Hepatocyte (in vitro differentiated cells): ENCODE results near the gene MBNL1. TPM values are rescaled to one million over a fixed set of nuclear protein-coding genes. Genes with fewer than 3 reads are reported as not detected.
A peak's percentile ranks its signal among the peaks of the same experiment; 100 is the strongest.

Experiments used
- DNase-seq: peaks from one replicate; pipeline ENCODE4 v3.0.0-alpha.2; 2016; ENCODE audit warnings: low spot score
- H2AFZ ChIP-seq: fragments of 200-600 bp; sonication (generic); 2 replicates; pipeline ENCODE4 v1.6.0; 2016; ENCODE audit warnings: antibody characterized with exemption, mild to moderate bottlenecking
- H3K27ac ChIP-seq: fragments of 200-600 bp; sonication (generic); 2 replicates; pipeline ENCODE4 v1.5.1; 2016; ENCODE audit warnings: mild to moderate bottlenecking
- H3K27me3 ChIP-seq: fragments of 200-600 bp; sonication (generic); 2 replicates; pipeline ENCODE4 v1.6.1; 2016
- H3K36me3 ChIP-seq: fragments of 200-600 bp; sonication (generic); replicated peaks from 2 replicates; pipeline ENCODE4 v1.5.1; 2016; ENCODE audit warnings: low read depth; ENCODE audit not compliant: insufficient read depth
- H3K4me1 ChIP-seq: fragments of 200-600 bp; sonication (generic); 2 replicates; pipeline ENCODE4 v1.5.1; 2016; ENCODE audit warnings: mild to moderate bottlenecking, moderate library complexity; ENCODE audit not compliant: insufficient read depth
- H3K4me2 ChIP-seq: fragments of 200-600 bp; sonication (generic); 2 replicates; pipeline ENCODE4 v1.6.0; 2016
- H3K4me3 ChIP-seq: fragments of 200-600 bp; sonication (generic); 2 replicates; pipeline ENCODE4 v1.5.1; 2016; ENCODE audit warnings: mild to moderate bottlenecking
- H3K79me2 ChIP-seq: fragments of 200-600 bp; sonication (generic); 2 replicates; pipeline ENCODE4 v1.6.0; 2017; ENCODE audit warnings: mild to moderate bottlenecking
- H3K9me2 ChIP-seq: fragments of 200-600 bp; sonication (generic); replicated peaks from 2 replicates; pipeline ENCODE4 v1.6.0; 2017; ENCODE audit warnings: mild to moderate bottlenecking; ENCODE audit not compliant: insufficient read depth
- H3K9me3 ChIP-seq: fragments of 200-600 bp; sonication (generic); 2 replicates; pipeline ENCODE4 v1.5.1; 2016; ENCODE audit warnings: low read depth, mild to moderate bottlenecking
- H4K20me1 ChIP-seq: fragments of 200-600 bp; sonication (generic); 2 replicates; pipeline ENCODE4 v1.6.0; 2016; ENCODE audit warnings: mild to moderate bottlenecking; ENCODE audit not compliant: insufficient read depth, poor library complexity, severe bottlenecking
- EZH2 ChIP-seq: fragments of 200-600 bp; sonication (generic); IDR thresholded peaks from 2 replicates; pipeline ENCODE4 v1.6.1; 2016; ENCODE audit warnings: antibody characterized with exemption, mild to moderate bottlenecking, borderline replicate concordance
- EZH2phosphoT487 ChIP-seq: fragments of 200-600 bp; sonication (generic); IDR thresholded peaks from one replicate; pipeline ENCODE4 v1.6.1; 2018; ENCODE audit warnings: antibody characterized with exemption, mild to moderate bottlenecking, low read depth, moderate library complexity; ENCODE audit not compliant: unreplicated experiment, severe bottlenecking
- WGBS: methylation state at CpG from one replicate; pipeline ENCODE4 v1.1.6; 2016; ENCODE audit warnings: low lambda C conversion rate; ENCODE audit errors: missing lambda C conversion rate; 5-methylcytosine and 5-hydroxymethylcytosine counted together
- polyA plus RNA-seq: library from polyadenylated mRNA; unstranded; fragments of >200 nt; fragmentation: Nextera tagmentation; extraction: Ambion mirVana; gene quantifications from 2 replicates; pipeline ENCODE4 v1.2.1, GENCODE V29; 2016
- total RNA-seq: library from RNA; depleted of rRNA; stranded (reverse); fragments of >200 nt; gene quantifications from 2 replicates; pipeline ENCODE4 v1.2.3, GENCODE V29; 2014
- TF ChIP-seq, protein P1 (sequence below): fragments of 200-600 bp; sonication (generic); IDR thresholded peaks from 2 replicates; pipeline ENCODE4 v1.5.1; 2016; ENCODE audit warnings: antibody characterized with exemption, mild to moderate bottlenecking; ENCODE audit not compliant: poor library complexity

The MBNL1 gene
- total and polyA plus RNA-seq, 2 experiments from 2014 or later: 20.5 to 104 TPM

DNA sequence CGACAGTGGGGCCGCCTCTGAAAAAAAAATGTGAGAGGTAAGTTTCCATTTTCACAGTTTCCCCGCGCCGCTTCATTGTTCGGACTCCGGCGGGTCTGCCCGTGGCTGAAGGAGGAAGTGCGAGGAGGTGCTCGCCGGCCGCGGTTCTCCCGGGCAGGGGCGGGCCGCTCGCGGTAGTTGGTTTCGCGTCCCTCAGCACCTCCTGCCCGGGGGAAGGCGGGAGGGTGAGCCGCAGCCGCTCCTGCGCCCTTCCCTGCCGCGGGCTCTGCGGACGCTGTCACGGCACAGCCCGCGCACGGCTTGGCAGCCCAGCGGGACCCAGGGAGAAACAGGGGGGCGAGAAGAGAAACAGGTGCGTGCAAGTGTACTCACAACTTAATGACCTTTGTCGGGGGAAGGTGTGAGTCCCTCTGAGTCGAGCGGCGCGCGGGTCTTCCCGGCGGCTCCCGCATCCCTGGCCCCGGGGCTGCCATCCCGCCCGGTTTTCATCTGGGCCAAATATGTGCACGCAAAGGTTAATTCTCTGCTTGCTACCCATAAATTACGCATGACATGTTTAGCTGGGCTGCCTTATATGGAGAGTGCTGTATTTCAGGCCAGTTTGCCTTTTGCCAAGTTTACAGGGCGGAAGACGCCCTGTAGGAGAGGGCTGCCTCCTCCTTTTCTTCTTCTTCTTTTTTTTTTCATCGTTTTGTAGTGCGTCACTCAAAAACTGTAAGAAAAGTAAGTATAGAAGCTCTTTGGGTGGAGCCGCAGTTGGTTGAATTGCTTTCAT is 514 bp downstream of the MBNL1 start:
- H3K9me2 ChIP-seq: no peaks in the 10 kb centered on the region
- no peaks in the 10 kb centered on the region for H3K27me3 ChIP-seq
- WGBS: under 1% methylated on average over 56 of the region's 56 CpGs
- H2AFZ ChIP-seq: peak overlapping the region; percentile 84
- peaks cover 52% of the 10 kb centered on the region for H3K79me2 ChIP-seq
- no peaks in the 10 kb centered on the region for H3K9me3 ChIP-seq
- H3K4me2 ChIP-seq: peak overlapping the region; percentile 87
- H4K20me1 ChIP-seq: peaks cover 10% of the 10 kb centered on the region
- TF ChIP-seq, protein P1, sequence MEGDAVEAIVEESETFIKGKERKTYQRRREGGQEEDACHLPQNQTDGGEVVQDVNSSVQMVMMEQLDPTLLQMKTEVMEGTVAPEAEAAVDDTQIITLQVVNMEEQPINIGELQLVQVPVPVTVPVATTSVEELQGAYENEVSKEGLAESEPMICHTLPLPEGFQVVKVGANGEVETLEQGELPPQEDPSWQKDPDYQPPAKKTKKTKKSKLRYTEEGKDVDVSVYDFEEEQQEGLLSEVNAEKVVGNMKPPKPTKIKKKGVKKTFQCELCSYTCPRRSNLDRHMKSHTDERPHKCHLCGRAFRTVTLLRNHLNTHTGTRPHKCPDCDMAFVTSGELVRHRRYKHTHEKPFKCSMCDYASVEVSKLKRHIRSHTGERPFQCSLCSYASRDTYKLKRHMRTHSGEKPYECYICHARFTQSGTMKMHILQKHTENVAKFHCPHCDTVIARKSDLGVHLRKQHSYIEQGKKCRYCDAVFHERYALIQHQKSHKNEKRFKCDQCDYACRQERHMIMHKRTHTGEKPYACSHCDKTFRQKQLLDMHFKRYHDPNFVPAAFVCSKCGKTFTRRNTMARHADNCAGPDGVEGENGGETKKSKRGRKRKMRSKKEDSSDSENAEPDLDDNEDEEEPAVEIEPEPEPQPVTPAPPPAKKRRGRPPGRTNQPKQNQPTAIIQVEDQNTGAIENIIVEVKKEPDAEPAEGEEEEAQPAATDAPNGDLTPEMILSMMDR: no peak
- no peak for TF ChIP-seq EZH2
- no peak for TF ChIP-seq EZH2phosphoT487
- H3K27ac ChIP-seq: peak overlapping the region; percentile 100
- no peaks in the 10 kb centered on the region for H3K36me3 ChIP-seq
- H3K4me3 ChIP-seq: peak overlapping the region; percentile 38
- peaks cover 26% of the 10 kb centered on the region for H3K4me1 ChIP-seq
- peak; percentile 78 for DNase-seq

DNA sequence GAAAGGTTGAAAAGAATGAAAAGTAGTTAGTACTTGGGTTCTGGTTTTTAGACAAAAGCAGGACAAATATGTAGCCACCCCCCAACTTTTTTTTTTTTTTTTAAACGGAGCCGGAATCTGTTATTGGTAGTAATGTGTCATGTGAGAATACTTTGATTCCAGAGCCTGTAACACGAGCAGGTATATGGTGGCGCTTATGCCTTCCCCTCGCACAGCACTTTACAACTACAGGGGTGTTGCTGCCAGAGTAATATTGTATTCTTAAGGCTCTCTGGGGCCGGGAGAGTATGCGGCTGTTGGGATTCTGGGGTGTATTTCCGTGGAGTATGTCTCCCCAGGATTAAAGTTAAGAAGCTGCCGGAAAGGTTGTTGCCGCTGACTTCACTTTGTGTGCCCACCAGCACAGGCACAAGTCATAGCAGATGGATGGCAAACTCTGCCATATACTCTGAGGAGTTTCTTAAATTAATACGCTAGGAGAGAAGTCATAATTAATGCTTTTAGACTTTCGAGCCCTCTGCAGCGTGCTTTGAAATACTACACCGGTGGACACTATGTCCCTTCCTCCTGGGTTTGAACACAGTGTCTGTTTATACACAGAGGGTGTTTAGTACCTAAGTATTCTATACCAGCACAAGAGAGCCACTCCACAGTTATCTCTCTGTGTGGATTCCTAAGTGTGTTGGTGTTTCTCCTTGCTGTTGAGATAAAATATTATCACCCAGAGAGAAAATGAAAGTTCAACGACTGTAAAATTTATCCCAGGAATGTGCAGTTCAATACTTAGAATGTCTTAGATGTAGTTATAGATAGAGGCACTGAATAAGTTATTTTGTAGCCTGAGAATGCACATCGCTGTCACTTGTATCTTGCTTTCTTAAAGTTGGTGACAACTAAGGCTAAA is 1.4 kb downstream of the MBNL1 start:
- peak overlapping the region; percentile 100 for H3K27ac ChIP-seq
- WGBS: 3% methylated on average over 16 of the region's 16 CpGs
- H3K9me2 ChIP-seq: no peaks in the 10 kb centered on the region
- H3K27me3 ChIP-seq: no peaks in the 10 kb centered on the region
- peaks cover 10% of the 10 kb centered on the region for H4K20me1 ChIP-seq
- H3K79me2 ChIP-seq: peaks cover 61% of the 10 kb centered on the region
- TF ChIP-seq, protein P1: no peak
- TF ChIP-seq EZH2phosphoT487: no peak
- TF ChIP-seq EZH2: no peak
- H3K4me3 ChIP-seq: peak overlapping the region; percentile 38
- peak overlapping the region; percentile 87 for H3K4me2 ChIP-seq
- DNase-seq: peak; percentile 55
- no peaks in the 10 kb centered on the region for H3K36me3 ChIP-seq
- H2AFZ ChIP-seq: peak overlapping the region; percentile 84
- H3K4me1 ChIP-seq: peaks cover 26% of the 10 kb centered on the region
- no peaks in the 10 kb centered on the region for H3K9me3 ChIP-seq

DNA sequence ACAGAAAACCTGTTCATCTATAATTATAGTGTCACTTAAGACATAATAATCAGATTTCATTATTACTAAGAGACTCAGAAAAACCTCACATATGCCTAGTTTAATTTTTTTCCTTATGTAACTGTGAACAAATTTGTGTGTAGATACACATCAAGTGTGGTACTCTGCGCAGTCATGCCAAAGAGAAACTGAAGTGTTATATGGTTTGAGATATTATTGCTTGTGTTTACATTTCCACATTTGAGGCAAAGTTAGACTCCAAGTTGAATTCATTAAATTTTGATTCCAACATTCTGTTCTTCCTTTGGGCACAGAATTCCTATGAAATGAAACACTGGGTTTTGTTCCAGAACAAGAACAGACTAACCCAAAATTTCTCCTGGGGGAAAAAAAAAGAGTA is 2.2 kb downstream of the MBNL1 start:
- no peaks in the 10 kb centered on the region for H3K9me2 ChIP-seq
- peaks cover 10% of the 10 kb centered on the region for H4K20me1 ChIP-seq
- no peak overlapping the region for H2AFZ ChIP-seq
- DNase-seq: no peak
- peak overlapping the region; percentile 100 for H3K27ac ChIP-seq
- peak overlapping the region; percentile 87 for H3K4me2 ChIP-seq
- peaks cover 26% of the 10 kb centered on the region for H3K4me1 ChIP-seq
- 69% methylated on average over 1 of the region's 1 CpG for WGBS
- H3K79me2 ChIP-seq: peaks cover 67% of the 10 kb centered on the region
- no peaks in the 10 kb centered on the region for H3K9me3 ChIP-seq
- no peaks in the 10 kb centered on the region for H3K36me3 ChIP-seq
- H3K4me3 ChIP-seq: peak overlapping the region; percentile 38
- TF ChIP-seq EZH2 (no peak), EZH2phosphoT487 (no peak)
- TF ChIP-seq, protein P1: no peak
- H3K27me3 ChIP-seq: no peaks in the 10 kb centered on the region
